CD4-positive, alpha-beta T cell treated with Interleukin-10 for 1 hour (primary cell): ENCODE data around the gene LIX1L.

ENCODE experiments used
- DNase-seq: peaks from one replicate; pipeline ENCODE4 v3.0.0-alpha.2; 2020

The LIX1L gene

DNA sequence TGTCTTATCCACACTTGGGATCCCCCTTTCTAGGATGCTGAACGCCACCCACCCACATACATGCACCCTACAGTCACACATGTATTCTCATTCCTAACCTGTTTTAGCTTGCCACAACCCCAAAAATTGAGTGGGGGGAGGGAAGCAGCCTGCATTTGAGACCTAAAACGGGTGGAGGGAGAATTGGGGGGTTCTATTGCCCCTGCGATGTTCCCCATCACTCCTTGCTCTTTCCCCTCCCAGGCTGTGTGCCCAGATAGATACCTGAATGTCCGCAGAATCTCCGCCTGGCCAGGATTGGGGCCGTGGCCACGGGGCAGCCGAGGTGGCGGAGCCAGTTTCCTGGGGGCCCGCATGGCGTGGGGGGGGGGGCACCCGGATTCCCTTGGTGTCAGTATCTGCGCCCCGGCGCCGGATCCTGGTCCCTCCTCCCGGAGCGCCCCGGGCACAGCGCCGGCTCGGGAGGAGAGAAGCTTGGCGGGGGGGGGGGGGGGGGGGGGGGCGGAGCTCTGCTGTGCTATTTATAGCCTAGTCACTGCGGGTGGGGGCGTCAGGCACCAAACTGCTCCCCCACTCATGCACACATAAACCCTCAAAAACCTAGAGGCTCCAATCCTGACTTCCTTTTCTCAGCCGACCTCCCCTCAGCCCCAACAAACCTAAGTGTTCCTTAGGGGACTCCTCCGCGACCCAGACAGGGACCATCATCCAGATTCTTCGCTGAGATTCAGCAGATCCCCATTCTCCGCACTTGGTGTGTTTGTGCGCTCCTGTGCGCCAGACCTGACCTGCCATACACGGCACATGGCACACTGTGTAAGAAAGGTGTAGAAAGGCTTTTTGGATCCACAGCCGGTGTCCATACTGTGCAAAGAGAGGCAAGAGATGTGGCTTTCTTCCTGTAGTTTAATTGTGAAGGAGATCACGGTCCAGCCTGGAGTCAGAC lies 4.6 kb upstream of the LIX1L start:
- DNase-seq, result peak; percentile 51

DNA sequence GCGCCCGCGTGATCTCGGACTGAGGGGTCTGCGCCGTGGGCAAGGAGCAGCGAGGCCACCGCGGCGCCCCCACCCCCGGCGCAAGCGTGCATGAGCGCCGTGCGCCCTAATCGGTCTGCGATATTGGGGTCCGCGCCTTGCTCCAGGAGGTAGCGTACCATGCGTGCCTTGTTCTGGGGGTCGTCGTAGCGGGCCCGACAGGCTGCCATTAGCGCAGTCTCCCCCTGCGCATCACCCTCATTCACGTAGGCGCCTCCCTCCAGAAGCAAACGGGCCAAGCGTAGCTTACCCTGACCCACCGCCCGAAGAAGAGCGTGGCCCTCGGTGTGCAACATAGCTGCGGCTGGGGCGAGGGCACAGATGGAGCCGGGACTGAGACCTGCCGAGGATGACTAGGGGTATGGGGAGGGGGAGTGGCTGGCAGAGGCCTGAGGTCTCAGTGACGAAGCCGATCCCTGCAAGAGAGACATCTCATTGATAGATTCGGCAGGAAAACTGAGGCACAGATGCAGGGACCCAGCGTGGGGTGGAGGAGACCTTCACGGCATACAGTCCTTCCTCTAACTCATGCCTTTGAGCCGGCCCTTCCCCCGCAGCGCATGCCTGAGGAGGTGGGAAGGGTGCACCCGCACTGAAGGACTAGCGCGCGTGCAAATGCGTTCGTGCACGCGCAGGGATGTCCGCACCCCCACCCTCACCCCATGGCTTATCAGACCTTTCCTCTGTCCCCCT lies 3.8 kb upstream of the LIX1L start:
- DNase-seq, result peak; percentile 44

DNA sequence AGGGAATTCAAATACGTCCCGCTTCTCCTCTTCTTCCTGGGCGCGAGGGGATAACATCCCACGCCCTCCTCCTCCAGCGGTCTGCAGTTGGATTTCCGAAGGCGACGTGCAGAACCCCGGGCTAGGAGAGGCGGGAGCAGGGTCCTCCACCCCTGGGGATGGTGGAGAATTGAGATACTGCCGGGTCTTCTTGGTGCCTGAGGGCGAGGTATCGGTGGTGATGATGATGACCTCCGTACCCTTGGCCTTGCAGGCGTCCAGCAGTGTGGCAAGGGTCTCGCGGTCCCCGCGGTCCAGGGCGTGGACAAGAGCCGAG lies 3.2 kb upstream of the LIX1L start:
- DNase-seq, result no peak

DNA sequence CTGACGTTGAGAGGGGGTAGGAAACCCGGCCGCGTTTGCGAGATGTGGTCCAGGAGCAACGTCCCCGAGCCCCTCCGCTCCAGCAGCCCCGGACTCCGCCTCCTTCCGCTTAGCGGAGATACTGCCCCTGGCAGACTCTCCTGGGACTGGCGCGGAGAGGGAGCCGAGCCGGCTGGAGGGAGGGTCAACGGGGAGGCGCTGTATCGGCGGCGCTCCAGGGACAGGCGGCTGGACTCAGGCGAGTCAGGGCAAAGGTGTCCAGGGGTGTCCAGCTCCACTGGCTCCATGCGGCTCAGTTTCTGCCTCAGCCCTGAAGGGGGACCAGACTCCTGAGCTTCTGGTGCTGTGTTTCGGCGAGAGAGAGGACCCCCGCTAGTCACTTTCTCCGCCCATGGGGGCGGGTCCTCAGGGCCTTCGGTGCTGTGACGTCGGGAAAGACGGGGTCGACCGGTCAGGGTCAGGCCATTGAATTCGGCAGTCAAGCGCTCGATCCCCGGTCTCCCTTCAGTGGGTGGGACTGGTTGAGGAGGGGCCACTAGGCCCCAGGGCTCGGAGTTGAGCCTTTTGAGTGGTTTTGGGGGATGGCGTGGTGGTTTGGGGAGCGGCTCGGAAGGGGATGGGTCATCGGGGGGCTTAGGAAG lies 2.8 kb upstream of the LIX1L start:
- peak; percentile 55 for DNase-seq

DNA sequence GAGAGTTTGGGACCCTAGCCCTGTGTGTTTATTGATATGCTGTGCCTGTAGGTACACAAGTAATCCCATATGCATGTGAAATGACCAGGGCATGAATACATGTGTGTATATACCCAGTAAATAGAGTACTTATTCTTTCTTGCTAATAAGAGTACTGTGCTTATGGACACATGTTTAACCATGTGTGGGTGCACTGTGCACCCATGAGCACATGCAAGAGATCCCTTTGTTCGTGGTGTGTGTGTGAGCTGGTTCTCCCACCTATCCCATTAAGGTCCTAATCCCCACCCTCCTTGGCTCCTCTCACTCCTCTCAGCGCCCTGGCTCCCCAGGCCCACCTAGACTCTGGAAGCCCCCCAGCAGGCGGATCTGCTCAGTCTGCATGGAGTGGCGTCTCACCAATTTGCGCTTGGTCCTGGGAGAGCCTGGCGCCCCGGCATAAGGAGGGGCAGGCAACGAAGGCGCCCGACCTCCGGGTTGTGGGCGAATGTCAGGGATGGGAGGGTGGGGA lies 2.2 kb upstream of the LIX1L start:
- DNase-seq, result no peak

DNA sequence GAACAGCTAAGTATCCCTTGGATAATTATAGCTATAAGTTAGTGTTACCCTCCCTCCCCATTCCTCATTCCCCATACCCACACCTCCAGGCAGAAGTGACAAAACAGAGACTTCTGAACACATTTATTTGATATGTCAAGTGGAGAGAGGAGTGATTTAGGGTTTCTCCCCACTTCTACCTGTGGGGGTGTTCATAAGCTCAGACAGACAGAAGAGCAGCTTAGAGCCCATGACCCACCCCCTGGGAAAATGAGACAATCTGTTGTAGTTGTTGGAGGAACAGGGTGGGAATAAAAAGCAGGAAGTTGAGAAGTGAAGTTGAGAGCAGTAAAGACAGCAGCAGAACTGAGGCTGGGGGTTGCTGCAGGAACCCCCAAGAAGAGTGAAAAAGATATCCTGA lies 1.5 kb upstream of the LIX1L start:
- no peak for DNase-seq

DNA sequence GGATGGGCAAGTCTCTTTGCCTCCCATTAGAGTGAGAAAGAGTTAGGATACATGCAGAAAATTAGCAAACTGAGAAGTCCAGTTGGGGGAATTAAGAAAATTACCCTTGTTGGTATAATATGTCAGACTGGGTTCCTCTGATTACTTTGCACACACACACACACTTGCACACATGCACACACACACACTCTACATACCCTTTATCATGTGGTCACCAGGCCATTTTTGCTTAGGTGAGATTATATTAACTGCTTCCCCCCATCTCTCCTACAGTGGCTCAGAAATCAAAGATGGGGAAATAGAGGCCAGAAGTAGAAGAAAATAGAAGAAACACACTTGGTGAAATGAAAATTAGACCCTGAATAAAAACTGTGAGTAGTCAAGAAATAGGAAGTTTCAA lies 917 bp upstream of the LIX1L start:
- no peak for DNase-seq

DNA sequence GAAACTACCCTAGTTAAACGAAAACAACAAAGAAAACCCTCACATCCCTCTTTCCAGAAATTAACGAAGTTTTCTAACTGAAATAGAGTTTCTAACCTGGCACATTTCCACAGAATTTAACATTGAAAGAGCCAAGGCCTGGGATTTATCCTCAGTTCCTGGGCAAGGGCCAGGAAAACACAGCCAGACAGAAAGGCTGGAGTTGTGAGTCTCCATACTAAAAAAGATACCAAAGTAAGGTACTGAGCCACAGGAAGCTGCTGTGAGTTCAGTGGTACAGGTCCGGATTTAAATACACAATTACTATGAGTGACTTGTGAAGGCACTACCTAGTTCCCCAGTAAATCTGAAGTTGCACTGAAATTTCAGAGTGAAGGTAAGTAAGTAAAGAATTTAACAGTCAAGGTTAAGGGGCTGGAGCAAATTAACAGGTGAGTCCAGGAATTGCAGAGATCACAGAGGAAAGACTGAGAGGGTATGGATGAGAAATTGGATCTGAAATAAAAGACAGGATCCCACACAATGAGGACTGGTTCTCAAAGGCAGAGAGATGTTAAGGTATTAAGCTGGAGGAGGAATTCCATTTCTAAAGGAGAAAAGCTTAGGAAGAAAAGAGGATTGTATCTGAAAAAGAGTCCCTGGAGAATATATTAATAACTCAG lies 905 bp downstream of the LIX1L start:
- no peak for DNase-seq

DNA sequence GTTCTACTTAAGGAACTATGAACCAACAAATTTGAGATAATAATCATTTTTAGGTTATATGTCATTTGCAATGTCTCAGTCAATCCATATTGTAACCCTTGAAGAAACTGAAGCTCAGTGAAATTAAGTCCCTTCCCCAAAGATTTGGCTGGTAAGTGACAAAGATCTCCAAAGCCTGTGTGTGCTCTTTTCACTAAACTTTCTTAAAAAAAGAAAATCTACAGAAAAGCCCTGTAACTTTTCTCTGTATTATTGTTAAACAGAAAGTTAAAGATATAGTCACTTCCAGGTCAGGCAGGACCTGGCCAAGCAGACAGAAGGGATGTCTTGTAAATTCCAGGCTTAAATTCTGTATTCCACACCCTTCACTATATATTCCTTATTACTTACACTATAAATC lies 1.5 kb downstream of the LIX1L start:
- DNase-seq, result no peak

DNA sequence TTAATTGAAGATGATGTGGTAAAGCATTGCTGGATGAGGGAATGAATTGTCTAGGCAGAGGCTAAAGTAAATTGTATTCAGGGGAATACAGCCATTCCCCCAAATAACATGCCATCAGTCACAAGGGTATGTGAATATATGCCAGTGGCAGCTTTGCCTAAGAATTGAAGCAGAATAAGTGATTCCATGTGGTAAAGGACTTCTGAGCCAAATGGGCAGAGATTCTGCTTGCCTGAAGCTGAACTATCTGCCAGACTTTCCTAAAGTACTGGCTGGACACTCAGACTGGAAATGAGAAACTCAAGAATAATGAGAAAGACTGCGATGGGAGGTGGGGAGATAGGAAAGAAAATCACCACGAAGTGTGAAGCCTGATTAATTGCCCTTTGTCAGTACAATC lies 2.4 kb downstream of the LIX1L start:
- no peak for DNase-seq

DNA sequence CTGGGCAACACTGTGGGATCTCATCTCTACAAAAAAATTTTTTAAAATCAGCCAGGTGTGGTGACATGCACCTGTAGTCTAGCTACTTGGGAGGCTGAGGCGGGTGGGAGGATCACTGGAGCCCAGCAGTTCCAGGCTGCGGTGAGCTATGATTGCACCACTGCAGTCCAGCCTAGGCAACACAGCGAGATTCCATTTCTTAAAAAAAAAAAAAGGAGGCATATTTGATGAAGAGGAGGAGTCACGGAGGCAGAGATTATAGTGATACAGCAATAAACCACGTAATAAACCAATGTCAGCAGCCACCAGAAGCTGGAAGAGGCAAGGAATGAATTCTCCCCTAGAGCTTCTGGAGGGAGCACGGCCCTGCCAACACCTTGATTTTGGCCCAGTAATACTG lies 4.0 kb downstream of the LIX1L start:
- no peak for DNase-seq

DNA sequence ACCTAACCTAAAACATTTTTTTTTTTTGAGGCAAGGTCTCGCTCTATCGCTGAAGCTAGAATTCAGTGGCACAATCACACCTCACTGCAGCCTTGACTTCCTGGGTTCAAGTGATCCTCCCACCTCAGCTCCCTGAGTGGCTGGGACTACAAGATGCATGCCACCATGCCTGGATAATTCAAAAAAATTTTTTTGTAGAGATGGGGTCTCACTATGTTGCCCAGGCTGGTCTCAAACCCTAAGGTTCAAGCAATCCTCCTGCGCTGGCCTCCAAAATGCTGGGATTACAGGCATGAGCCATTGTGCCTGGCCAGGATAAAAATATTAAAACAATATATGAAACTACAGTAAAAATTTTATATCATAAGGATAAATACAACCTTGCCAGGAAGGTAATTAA lies 4.9 kb downstream of the LIX1L start:
- no peak for DNase-seq

DNA sequence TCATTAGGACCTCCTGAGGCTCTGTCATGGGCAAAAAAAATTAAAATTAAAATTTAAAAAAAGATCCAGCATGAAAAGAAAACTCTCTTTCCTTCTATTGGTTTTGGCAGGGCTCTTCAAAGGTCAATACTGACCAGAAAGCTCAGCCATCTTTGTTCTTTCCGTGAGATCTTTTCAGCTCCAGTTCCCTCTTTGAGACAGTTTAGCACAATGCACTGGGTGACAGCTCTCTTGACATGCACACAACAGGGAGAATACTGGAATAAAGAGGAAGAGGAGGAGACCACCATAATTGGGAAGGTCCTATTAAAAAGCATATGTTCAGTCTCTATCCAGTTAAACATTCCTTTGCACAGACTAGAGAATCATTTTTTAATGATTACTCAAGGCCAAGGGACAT lies 6.3 kb downstream of the LIX1L start:
- DNase-seq, result no peak

DNA sequence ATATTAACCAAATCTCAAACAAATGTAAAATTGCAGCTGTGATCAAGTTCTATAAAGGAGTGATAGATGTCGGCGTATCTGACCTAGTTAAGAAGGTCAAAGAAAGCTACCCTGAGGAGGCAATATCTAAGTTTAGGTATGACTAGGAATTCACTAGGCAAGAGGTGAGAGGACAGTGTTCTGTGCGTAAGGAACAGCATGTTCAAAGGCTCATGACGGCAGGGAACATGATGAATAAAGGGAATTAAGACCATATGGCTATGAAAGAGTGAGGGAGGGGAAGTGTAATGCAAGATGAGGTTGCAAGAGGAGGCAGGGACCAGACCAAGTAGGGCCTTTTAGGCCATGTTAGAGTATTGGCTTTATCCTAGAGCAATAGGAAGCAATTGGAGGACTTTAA lies 8.6 kb downstream of the LIX1L start:
- DNase-seq, result no peak

DNA sequence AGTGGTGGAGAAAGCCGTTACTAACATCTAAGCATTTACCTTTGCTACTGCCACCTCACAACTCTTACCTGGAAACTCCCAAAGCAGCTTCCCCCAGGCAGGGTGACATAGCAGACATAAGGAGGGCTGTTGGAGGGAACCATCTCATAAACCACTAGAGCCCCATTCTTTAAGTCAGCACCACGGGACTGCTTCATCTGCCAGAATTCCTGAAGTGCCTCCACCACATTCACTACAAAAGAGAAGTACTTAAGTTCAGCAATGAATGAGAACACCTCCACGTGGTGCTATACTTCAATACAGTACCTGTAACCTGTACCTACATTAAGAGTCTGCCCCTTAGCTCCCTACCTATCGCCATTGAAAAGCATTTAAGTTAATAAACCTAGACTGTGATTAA lies 10.3 kb downstream of the LIX1L start:
- no peak for DNase-seq

DNA sequence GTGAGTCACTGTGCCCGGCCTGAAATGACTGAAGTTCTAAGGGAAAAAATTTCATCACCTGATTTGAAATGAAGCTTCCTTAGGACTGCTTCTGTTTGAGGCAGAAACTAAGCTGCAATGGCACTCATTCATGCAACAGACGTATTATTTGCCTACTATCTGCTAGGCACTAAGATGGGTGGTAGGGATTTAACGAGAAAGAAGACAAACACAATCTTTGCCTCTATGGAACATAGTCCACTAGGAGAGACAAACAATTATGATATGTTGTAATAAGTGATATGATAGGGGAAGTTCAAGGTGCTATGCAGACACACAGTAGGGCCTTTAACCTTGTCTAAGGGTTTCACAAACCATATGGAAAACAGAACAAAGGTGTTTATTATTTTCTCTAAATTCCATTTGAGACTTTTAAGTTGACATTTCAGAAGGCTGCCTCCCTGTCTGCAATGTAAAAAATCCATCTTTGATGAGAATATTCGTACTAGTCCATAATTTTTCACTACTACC lies 11.3 kb downstream of the LIX1L start:
- DNase-seq, result no peak

DNA sequence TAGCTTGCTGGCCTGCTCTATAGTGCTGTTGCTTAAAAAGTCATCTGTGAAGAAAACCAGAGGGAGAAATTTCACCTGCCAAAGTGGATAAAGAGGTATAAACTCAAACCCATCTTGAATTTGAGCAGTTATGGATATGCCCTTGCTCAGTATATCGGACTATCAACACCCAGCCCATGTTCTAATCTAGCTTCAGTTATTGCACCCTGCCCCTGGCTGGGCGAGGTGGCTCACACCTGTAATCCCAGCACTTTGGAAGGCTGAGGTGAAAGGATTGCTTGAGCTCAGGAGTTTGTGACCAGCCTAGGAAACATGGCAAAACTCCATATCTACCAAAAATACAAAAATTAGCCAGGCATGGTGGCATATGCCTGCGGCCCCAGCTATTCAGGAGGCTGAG lies 13.3 kb downstream of the LIX1L start:
- DNase-seq, result no peak

DNA sequence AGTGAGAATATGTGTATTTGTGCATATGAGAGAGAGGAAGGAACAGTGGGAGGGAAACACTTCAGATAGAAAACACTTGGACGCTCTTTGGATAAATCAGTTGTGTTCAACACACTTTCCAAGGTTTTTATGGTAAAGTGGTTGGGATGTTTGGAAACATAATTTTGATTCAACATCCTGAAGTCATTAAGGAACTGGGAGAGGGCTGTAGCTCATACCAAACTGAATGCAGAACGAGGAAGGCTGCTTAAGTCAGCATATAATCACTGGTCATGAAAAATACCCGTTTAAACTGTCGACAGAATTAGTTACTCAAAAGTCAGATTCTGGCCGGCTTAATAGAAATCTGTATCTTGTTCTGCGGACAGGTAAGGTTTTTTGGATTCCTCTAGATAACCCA lies 14.9 kb downstream of the LIX1L start:
- DNase-seq, result no peak

DNA sequence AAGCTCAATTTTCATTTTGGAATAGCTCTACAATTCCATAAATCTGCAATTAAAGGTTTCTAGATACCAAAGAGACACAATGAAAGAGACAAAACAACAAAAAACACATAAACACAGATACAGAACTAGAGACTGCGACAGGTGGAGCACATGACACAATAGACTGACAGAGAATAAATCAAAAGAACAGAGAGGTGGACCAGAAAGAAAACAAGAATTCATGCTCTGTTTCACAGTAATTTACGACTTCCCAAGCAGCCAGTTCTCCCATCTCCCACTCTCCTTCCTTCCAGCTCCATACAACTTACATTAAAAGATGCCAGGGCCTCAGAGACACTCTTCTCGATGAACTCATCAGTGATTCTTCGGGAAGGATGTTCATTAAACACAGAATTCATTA lies 15.4 kb downstream of the LIX1L start:
- no peak for DNase-seq

DNA sequence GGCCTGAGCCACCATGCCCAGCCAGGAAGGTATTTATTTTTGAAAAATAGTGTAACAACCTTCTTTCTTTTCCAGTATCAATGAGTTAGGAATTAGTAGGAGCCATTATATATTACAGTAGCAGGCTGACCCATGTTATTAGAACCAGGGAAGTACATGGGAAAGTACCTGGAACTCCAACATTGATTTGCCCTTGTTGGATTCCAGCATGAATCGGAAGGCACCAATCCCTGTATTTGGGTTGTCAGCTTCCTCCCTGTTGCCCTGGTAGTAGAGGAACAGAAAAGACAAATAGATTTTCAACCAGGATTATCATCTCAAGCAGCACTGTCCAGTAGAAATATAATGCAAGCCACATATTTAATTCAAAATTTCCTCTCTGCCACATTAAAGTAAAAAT lies 20.4 kb downstream of the LIX1L start:
- DNase-seq, result no peak

DNA sequence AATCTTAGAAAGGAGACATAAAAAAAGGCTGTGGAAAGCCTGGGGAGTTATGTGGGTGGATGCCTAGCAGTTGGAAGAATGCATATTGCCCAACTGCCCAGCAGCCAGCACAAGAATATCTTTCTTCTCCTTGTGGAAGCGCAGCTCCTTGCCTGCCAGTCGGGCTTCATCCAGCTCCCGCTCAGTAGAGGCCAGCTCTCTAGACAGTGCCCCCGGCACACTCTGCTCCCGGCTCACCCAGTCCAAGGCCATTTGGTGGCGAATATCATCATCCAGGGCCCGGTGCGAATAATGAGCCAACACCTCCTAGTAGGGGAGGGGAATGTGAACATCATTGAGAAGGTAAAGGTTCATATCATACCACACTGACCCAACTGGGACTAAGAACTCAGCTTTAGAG lies 21.6 kb downstream of the LIX1L start:
- DNase-seq, result no peak

DNA sequence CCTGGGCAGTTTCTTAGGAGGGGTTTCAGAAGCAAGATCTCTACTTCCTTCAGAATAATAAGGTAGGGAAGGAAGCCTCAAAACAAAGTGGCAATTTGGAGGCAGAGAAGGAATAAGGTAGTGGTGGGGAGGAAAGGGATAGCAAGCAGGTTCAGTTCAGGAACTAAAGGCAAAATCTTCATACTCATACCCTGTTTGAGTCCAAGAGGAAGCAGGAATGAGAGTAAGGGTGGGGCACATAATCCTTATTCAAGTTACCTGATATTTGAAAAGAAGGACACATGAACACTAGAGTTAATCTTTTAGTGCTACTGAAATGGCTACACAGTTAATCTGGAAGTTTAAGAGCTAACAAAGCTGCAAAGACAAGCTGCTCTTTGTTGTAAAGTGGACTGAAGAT lies 22.1 kb downstream of the LIX1L start:
- DNase-seq, result no peak

DNA sequence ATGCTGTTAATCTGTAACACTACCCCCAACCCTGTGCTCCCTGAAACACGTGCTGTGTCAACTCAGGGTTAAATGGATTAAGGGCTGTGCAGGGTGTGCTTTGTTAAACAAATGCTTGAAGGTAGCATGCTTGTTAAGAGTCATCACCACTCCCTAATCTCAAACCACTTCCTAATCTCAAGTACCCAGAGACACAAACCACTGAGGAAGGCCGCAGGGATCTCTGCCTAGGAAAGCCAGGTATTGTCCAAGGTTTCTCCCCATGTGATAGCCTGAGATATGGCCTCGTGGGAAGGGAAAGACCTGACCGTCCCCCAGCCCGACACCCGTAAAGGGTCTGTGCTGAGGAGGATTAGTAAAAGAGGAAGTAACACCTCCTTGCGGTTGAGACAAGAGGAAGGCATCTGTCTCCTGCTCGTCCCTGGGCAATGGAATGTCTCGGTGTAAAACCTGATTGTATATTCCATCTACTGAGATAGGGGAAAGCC lies 25.3 kb downstream of the LIX1L start:
- DNase-seq, result peak; percentile 56
